Mucosa of rectum (tissue), 2 donors: ENCODE data around the gene ADH4.
"Not testable (repeated sequence)": the region's sequence is repeated elsewhere in the genome, so short reads cannot be mapped to it uniquely, and the experiment has no call there.

Experiments used
- H3K27ac ChIP-seq, 2 donors: one replicate each; pipeline ENCODE4 v1.7.0; 2013; ENCODE audit warnings: inconsistent platforms in 2 of 2, low read depth in 2 of 2, low read length in 2 of 2
- H3K27me3 ChIP-seq, 2 donors: one replicate each; pipeline ENCODE4 v1.7.0; 2013; ENCODE audit warnings: low read length in 2 of 2; ENCODE audit not compliant: control insufficient read depth in 2 of 2, insufficient read depth in 2 of 2
- H3K36me3 ChIP-seq, 2 donors: one replicate each; pipeline ENCODE4 v1.7.0; 2013; ENCODE audit warnings: low read length in 2 of 2; ENCODE audit not compliant: control insufficient read depth in 2 of 2, insufficient read depth in 2 of 2
- H3K4me1 ChIP-seq, 2 donors: one replicate each; pipeline ENCODE4 v1.7.0; 2013; ENCODE audit warnings: low read length in 2 of 2, mild to moderate bottlenecking in 1 of 2; ENCODE audit not compliant: control insufficient read depth in 2 of 2, insufficient read depth in 2 of 2
- H3K4me3 ChIP-seq, 2 donors: one replicate each; pipeline ENCODE4 v1.7.0; 2013; ENCODE audit warnings: low read length in 2 of 2
- H3K9ac ChIP-seq, 2 donors: one replicate each; pipeline ENCODE4 v1.7.0; 2013; ENCODE audit warnings: low read length in 2 of 2, low read depth in 1 of 2, mild to moderate bottlenecking in 1 of 2
- H3K9me3 ChIP-seq, 2 donors: one replicate each; pipeline ENCODE4 v1.7.0; 2013; ENCODE audit warnings: low read length in 2 of 2; ENCODE audit not compliant: control insufficient read depth in 2 of 2
- donor health status: healthy.
- donor health status: Normal muscosa, but diverticular disease.

ADH4 gene

GRCh38 chr4:99136329-99136728 lies 7.8 kb downstream of the ADH4 start:
- Histone ChIP-seq H3K4me1 (no peaks in the 10 kb centered on the region), H3K27ac (no peak overlapping the region), H3K9me3 (no peaks in the 10 kb centered on the region), H3K4me3 (no peak overlapping the region), H3K36me3 (no peaks in the 10 kb centered on the region), H3K27me3 (no peaks in the 10 kb centered on the region), H3K9ac (no peak overlapping the region)

- H3K4me1 ChIP-seq, result no peaks in the 10 kb centered on the region
- H3K9me3 ChIP-seq, result no peaks in the 10 kb centered on the region
- H3K27ac ChIP-seq, result no peak overlapping the region
- no peak overlapping the region for H3K4me3 ChIP-seq
- no peak overlapping the region for H3K9ac ChIP-seq
- H3K27me3 ChIP-seq, result no peaks in the 10 kb centered on the region
- H3K36me3 ChIP-seq, result no peaks in the 10 kb centered on the region
Measured at GRCh38 chr4:99135541-99136162, 8.4 kb downstream of the ADH4 start.

GRCh38 chr4:99134586-99134985 lies 9.5 kb downstream of the ADH4 start:
- H3K4me1 ChIP-seq, result no peaks in the 10 kb centered on the region
- H3K27ac ChIP-seq, result no peak overlapping the region
- no peaks in the 10 kb centered on the region for H3K9me3 ChIP-seq
- no peaks in the 10 kb centered on the region for H3K27me3 ChIP-seq
- no peak overlapping the region for H3K4me3 ChIP-seq
- H3K9ac ChIP-seq, result no peak overlapping the region
- H3K36me3 ChIP-seq, result no peaks in the 10 kb centered on the region

- no peak overlapping the region for H3K4me3 ChIP-seq
- H3K36me3 ChIP-seq, result no peaks in the 10 kb centered on the region
- no peaks in the 10 kb centered on the region for H3K4me1 ChIP-seq
- no peaks in the 10 kb centered on the region for H3K9me3 ChIP-seq
- no peak overlapping the region for H3K9ac ChIP-seq
- no peak overlapping the region for H3K27ac ChIP-seq
- no peaks in the 10 kb centered on the region for H3K27me3 ChIP-seq
Measured at GRCh38 chr4:99131378-99131777, 12.7 kb downstream of the ADH4 start.

GRCh38 chr4:99126376-99126775 lies 17.7 kb downstream of the ADH4 start:
- Histone ChIP-seq H3K27me3 (no peaks in the 10 kb centered on the region), H3K36me3 (no peaks in the 10 kb centered on the region), H3K4me3 (no peak overlapping the region), H3K27ac (no peak overlapping the region), H3K4me1 (no peaks in the 10 kb centered on the region), H3K9ac (no peak overlapping the region), H3K9me3 (no peaks in the 10 kb centered on the region)

- Histone ChIP-seq H3K36me3 (no peaks in the 10 kb centered on the region), H3K27ac (no peak overlapping the region), H3K4me1 (no peaks in the 10 kb centered on the region), H3K9me3 (no peaks in the 10 kb centered on the region), H3K9ac (no peak overlapping the region), H3K4me3 (no peak overlapping the region), H3K27me3 (no peaks in the 10 kb centered on the region)
Measured at GRCh38 chr4:99121008-99121407, 23.1 kb downstream of the ADH4 start.

GRCh38 chr4:99120501-99120900 lies 23.6 kb downstream of the ADH4 start:
- Histone ChIP-seq H3K27ac (no peak overlapping the region), H3K27me3 (no peaks in the 10 kb centered on the region), H3K9ac (no peak overlapping the region), H3K36me3 (no peaks in the 10 kb centered on the region), H3K4me3 (no peak overlapping the region), H3K9me3 (no peaks in the 10 kb centered on the region), H3K4me1 (no peaks in the 10 kb centered on the region)

- H3K27ac ChIP-seq, result no peak overlapping the region
- no peak overlapping the region for H3K9ac ChIP-seq
- H3K36me3 ChIP-seq, result no peaks in the 10 kb centered on the region
- H3K4me3 ChIP-seq, result no peak overlapping the region
- no peaks in the 10 kb centered on the region for H3K4me1 ChIP-seq
- H3K9me3 ChIP-seq, result no peaks in the 10 kb centered on the region
- no peaks in the 10 kb centered on the region for H3K27me3 ChIP-seq
Measured at GRCh38 chr4:99117876-99118693, 26.0 kb downstream of the ADH4 start.

- not testable (repeated sequence) for H3K4me1 ChIP-seq, H3K27ac ChIP-seq, H3K4me3 ChIP-seq, H3K9me3 ChIP-seq, H3K27me3 ChIP-seq, H3K9ac ChIP-seq, H3K36me3 ChIP-seq
Measured at GRCh38 chr4:99117122-99117841, 26.8 kb downstream of the ADH4 start.

- H3K9me3 ChIP-seq, H3K27ac ChIP-seq, H3K4me3 ChIP-seq, H3K27me3 ChIP-seq, H3K9ac ChIP-seq, H3K36me3 ChIP-seq, H3K4me1 ChIP-seq: not testable (repeated sequence)
Measured at GRCh38 chr4:99109286-99109685, 34.8 kb downstream of the ADH4 start.
